ENCODE measurements around the gene AQP12B.

AQP12B gene

GRCh38 chr2:240717681-240718581 is 35.2 kb upstream of the AQP12B start:
- no peak for DNase-seq (ENCODE audit: low read depth)

DNA sequence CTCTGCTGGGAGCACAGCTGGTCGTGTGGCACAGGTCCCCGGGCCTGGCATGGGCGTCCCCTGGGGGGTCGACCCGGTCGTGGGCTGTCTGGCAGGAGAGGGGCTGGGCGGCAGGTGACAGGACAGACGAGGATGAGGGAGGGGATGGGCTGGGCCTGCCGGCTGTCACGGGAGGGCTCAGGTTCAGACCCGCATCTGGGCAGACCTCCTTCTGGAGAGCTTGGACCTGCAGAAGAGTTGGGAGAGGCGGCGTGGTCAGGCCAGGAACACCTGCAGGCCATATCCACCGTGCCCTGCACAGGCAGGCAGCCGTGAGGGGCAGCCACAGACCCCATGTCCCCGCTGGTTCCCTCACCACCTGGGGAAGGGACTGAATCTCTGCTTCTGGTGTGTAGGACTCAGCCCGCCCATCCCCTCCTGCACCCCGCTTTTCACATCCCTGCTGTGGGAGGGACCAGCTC is 34.5 kb upstream of the AQP12B start:
- no peak for DNase-seq (ENCODE audit: low read depth)

GRCh38 chr2:240716130-240716798 is 33.6 kb upstream of the AQP12B start:
- no peak for DNase-seq (ENCODE audit: low read depth)

GRCh38 chr2:240714747-240715725 is 32.4 kb upstream of the AQP12B start:
- DNase-seq (ENCODE audit: low read depth) = no peak

GRCh38 chr2:240713928-240714746 is 31.5 kb upstream of the AQP12B start:
- no peak for DNase-seq (ENCODE audit: low read depth)

GRCh38 chr2:240713071-240713927 is 30.6 kb upstream of the AQP12B start:
- DNase-seq (ENCODE audit: low read depth) = no peak

- no peak for DNase-seq (ENCODE audit: low read depth)
Measured at GRCh38 chr2:240712121-240712520, 29.4 kb upstream of the AQP12B start.

- no peak for DNase-seq (ENCODE audit: low read depth)
Measured at GRCh38 chr2:240711701-240712100, 29.0 kb upstream of the AQP12B start.

DNA sequence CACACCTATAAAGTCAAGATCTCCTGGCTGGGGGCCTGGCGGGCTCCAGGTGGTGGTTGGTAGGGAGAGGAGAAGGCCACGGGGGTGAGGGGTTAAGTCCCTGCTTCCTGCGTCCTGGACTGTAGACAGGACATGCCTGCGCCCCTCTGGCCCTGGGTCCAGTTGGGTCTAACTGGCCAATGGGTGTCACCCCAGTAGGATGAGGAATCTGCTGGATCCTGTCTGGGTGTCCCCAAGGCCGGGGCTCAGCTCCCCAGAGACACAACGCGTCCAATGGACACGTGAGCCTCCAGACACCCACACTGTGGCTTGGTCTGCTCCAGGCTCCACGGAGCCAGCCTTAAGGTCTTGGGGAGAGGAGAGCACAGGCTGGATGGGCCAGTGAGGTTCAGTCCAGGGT is 28.6 kb upstream of the AQP12B start:
- no peak for DNase-seq (ENCODE audit: low read depth)

- DNase-seq (ENCODE audit: low read depth) = peak; percentile 4
Measured at GRCh38 chr2:240708457-240708856, 25.8 kb upstream of the AQP12B start.

- DNase-seq (ENCODE audit: low read depth) = no peak
Measured at GRCh38 chr2:240707821-240708220, 25.1 kb upstream of the AQP12B start.

GRCh38 chr2:240707043-240707756 is 24.5 kb upstream of the AQP12B start:
- DNase-seq (ENCODE audit: low read depth) = no peak

DNA sequence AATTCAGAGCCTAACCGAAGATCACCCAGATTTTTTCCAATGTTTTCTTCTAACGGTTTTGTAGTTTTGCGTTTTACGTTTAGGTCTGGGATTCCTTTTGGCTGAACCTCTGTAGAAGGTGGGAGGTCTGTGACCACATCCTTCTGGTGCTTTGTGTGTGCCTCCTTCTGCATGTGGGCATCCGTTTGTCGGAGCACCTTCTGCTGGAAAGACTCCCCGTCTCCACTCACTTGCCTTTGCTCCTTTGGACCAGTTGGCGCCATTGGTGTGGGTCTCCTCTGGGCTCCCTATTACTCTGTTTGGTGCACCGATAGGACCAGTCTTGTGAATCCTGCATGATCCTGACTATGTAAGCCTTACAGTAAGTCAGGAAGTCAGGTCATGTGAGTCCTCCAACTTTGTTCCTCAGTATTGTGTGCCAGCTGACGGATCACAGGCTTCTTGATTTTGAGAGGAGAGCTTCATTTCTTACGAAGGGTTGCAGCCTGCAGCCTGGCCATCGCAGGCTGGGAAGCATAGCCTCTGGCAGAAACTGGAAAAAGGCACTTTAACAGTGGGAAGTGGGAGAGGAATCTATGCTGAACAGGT is 22.6 kb upstream of the AQP12B start:
- no peak for DNase-seq (ENCODE audit: low read depth)

- no peak for DNase-seq (ENCODE audit: low read depth)
Measured at GRCh38 chr2:240704651-240705050, 22.0 kb upstream of the AQP12B start.

DNA sequence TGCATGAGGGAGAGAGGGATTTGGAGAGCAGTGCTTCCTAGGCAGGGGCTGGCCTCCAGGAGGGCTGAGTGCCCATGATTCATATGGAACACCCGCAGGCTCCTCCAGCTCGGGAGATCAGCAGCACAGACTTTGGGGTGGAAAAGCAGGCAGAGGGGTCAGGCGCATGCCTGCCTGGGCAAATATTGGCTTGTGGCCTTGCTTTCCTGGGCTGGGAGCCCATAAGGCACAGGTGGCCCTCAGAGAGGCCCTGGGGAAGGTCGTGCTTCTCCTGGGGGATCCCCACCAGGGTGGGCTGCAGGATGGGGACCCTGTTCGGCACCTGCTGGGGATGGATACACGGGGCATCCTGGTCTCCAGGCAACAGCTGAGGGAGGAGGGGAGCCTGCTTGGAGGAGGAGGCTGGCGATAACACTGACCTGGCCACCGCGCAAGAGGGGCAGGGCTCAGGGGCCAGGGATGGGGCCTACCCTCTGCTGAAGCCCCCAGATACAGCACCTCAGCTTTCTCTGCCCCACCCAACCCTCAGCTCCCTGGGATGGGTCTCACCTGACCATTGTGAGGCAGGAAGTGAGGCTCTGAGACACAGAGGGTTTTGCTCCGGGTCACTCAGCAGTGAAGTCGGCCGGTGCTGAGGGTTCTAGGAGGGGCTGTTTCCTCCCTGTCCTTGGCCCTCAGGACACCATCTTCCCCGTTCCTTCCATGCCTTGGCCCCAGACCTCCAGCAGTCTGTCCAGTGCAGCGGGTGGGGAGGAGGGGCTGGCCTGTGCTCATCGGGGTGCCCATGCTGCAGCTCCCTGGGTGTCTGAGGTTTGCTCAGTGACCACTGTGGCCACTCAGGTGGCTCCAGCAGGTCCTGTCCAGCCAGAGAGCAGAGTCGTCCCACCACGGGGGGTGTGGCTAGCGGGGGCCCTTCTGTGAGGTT is 21.0 kb upstream of the AQP12B start:
- DNase-seq (ENCODE audit: low read depth) = no peak

- no peak for DNase-seq (ENCODE audit: low read depth)
Measured at GRCh38 chr2:240702640-240703011, 19.9 kb upstream of the AQP12B start.

DNA sequence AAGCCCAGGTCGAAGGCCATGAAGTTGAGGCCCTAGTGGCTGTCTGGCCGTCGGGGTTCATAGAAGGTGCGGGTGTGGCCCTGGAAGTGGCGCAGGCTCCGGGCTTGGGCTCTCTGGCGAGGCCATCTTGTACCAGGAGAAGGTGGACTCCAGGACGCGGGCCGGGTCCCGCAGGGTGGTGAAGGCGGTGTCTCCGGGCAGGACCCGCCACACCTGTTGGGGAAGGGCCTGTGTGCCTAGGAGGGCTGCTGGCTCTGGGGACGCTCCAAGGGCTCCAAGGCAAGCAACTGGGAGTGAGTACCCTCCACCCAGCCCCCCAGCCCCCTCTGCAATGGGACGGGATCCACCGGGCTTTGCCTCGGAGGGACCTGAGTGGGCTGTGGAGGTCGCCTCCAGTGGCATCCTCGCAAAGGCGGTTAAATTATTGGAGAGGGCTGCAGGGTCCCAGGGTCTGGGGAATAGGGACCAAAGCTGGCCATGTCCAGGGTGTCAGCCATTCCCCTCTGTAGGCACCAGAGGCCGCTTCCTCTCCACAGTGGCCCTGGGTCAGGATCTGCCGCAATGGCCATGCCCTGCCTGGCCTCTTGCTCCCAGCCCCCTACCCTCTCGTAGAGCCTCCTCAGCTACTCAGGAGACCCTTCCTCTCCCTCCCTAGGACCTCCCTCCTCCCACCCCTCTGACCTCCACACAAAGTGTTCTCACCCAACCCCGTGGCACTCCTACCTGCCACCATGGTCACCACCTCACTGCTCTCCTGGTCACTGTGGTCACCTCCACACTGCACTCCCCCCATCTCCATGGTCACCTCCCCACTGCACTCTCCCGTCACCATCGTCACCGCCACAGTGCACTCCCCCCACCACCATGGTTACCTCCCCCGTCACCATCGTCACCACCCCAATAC is 19.3 kb upstream of the AQP12B start:
- no peak for DNase-seq (ENCODE audit: low read depth)
